ENCODE data around the gene RALGAPA1. TPM values are rescaled to one million over a fixed set of nuclear protein-coding genes. Genes with fewer than 3 reads are reported as not detected.
"Not testable (repeated sequence)": the region's sequence is repeated elsewhere in the genome, so short reads cannot be mapped to it uniquely, and the experiment has no call there.

The RALGAPA1 gene
- total RNA-seq, 1 donor from 2014 or later: 29.0 TPM

- no peaks in the 10 kb centered on the region for H3K9me3 Mint-ChIP-seq (ENCODE audit: unreplicated experiment)
Measured at GRCh38 chr14:35688126-35688826, 120.8 kb downstream of the RALGAPA1 start.

GRCh38 chr14:35687335-35687939, 121.7 kb downstream of the RALGAPA1 start:
- no peaks in the 10 kb centered on the region for H3K9me3 Mint-ChIP-seq (ENCODE audit: unreplicated experiment)
- H3K36me3 Mint-ChIP-seq (ENCODE audit: low read depth, unreplicated experiment): no peaks in the 10 kb centered on the region
- no peaks in the 10 kb centered on the region for H3K27me3 Mint-ChIP-seq (ENCODE audit: unreplicated experiment)
- H3K27ac Mint-ChIP-seq (ENCODE audit: unreplicated experiment): no peak overlapping the region
- peak; percentile 61 for TF ChIP-seq CTCF (IDR thresholded peaks at IDR 0.05; ENCODE audit: unreplicated experiment)
- H3K4me3 Mint-ChIP-seq (ENCODE audit: unreplicated experiment): no peak overlapping the region
- no peaks in the 10 kb centered on the region for H3K4me1 Mint-ChIP-seq (ENCODE audit: unreplicated experiment)
- peak; percentile 30 for DNase-seq (ENCODE audit: low spot score)

More at GRCh38 chr14:35688126-35688826, 120.8 kb downstream of the RALGAPA1 start:
- H3K27me3 Mint-ChIP-seq (ENCODE audit: unreplicated experiment): no peaks in the 10 kb centered on the region
- DNase-seq (ENCODE audit: low spot score): no peak
- no peak overlapping the region for H3K4me3 Mint-ChIP-seq (ENCODE audit: unreplicated experiment)
- H3K36me3 Mint-ChIP-seq (ENCODE audit: low read depth, unreplicated experiment): no peaks in the 10 kb centered on the region
- no peak overlapping the region for H3K27ac Mint-ChIP-seq (ENCODE audit: unreplicated experiment)
- H3K4me1 Mint-ChIP-seq (ENCODE audit: unreplicated experiment): no peaks in the 10 kb centered on the region
- no peak for TF ChIP-seq CTCF (IDR thresholded peaks at IDR 0.05; ENCODE audit: unreplicated experiment)

GRCh38 chr14:35683688-35684087, 125.4 kb downstream of the RALGAPA1 start:
- not testable (repeated sequence) for DNase-seq (ENCODE audit: low spot score); H3K9me3 Mint-ChIP-seq (ENCODE audit: unreplicated experiment); H3K4me3 Mint-ChIP-seq (ENCODE audit: unreplicated experiment); H3K36me3 Mint-ChIP-seq (ENCODE audit: low read depth, unreplicated experiment); H3K4me1 Mint-ChIP-seq (ENCODE audit: unreplicated experiment); H3K27ac Mint-ChIP-seq (ENCODE audit: unreplicated experiment); H3K27me3 Mint-ChIP-seq (ENCODE audit: unreplicated experiment)

GRCh38 chr14:35682802-35683201, 126.3 kb downstream of the RALGAPA1 start:
- H3K27ac Mint-ChIP-seq (ENCODE audit: unreplicated experiment): no peak overlapping the region
- H3K27me3 Mint-ChIP-seq (ENCODE audit: unreplicated experiment): no peaks in the 10 kb centered on the region
- no peak overlapping the region for H3K4me3 Mint-ChIP-seq (ENCODE audit: unreplicated experiment)
- H3K9me3 Mint-ChIP-seq (ENCODE audit: unreplicated experiment): no peaks in the 10 kb centered on the region
- H3K36me3 Mint-ChIP-seq (ENCODE audit: low read depth, unreplicated experiment): no peaks in the 10 kb centered on the region
- no peak for TF ChIP-seq CTCF (IDR thresholded peaks at IDR 0.05; ENCODE audit: unreplicated experiment)
- H3K4me1 Mint-ChIP-seq (ENCODE audit: unreplicated experiment): no peaks in the 10 kb centered on the region
- DNase-seq (ENCODE audit: low spot score): no peak

GRCh38 chr14:35678403-35679028, 130.6 kb downstream of the RALGAPA1 start:
- Mint-ChIP-seq H3K9me3 (ENCODE audit: unreplicated experiment) (no peaks in the 10 kb centered on the region), H3K4me3 (ENCODE audit: unreplicated experiment) (no peak overlapping the region), H3K27ac (ENCODE audit: unreplicated experiment) (no peak overlapping the region), H3K36me3 (ENCODE audit: low read depth, unreplicated experiment) (no peaks in the 10 kb centered on the region), H3K27me3 (ENCODE audit: unreplicated experiment) (no peaks in the 10 kb centered on the region), H3K4me1 (ENCODE audit: unreplicated experiment) (no peaks in the 10 kb centered on the region)
- no peak for DNase-seq (ENCODE audit: low spot score)
- no peak for TF ChIP-seq CTCF (IDR thresholded peaks at IDR 0.05; ENCODE audit: unreplicated experiment)

Measured in endothelial cell (in vitro differentiated cells).